Choroid plexus epithelial cell (primary cell): Measurements from ENCODE around the gene OVCA2.
A peak's percentile ranks its signal among the peaks of the same experiment; 100 is the strongest.

Source experiments
- DNase-seq: peaks from one replicate; pipeline ENCODE4 v3.0.0-alpha.2; 2010; ENCODE audit warnings: low read depth
- H3K4me3 ChIP-seq: 2 replicates; pipeline ENCODE4 v1.5.1; 2011; ENCODE audit warnings: low read depth, mild to moderate bottlenecking, control low read depth, low read length, moderate library complexity
- TF ChIP-seq, protein P1 (sequence below): conservative IDR thresholded peaks from 2 replicates; pipeline ENCODE4 v1.5.1; 2011; ENCODE audit warnings: low read depth, mild to moderate bottlenecking, control low read depth, inconsistent platforms, low read length, moderate library complexity

OVCA2 gene

DNA sequence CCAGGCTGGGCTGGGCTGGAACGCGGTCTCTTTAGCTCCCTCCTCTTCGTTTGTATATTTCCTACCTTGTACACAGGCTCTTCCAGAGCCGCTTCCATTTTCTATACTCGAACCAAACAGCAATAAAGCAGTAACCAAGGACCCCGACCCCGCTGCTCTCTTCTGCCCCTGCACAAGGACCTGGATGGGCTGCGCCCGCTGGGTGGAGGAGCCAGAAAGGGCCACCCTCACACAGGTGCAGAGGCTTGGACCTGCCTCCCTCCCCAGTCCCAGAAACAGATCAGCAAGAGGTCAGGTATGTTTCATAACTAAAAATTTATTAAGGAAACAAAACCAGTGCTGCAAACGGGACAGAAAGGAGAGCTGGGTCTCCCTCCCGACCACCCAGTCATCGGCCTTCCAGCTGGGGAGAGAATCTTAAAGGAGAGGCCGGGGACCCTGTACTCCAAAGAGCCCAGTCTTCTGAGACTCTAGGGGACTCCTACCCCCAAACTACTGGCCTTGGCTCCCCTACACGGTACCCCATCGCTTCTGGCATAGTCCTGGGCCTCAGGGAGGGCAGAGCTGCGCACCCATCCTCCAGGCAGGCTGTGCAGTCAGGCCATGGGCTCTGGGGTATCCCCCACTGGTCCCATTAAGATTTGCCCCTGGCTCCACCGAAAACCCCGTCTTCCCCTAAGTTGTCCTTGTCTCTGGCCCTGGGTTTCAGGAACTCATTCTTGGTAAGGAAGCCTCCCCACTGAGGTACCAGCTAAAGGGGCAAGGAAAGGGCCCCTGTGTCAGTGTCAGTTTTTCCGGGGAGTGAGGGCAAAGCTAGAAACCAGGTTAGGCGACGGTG, 17.9 kb downstream of the OVCA2 start:
- H3K4me3 ChIP-seq, result peak overlapping the region; percentile 79
- TF ChIP-seq, protein P1, sequence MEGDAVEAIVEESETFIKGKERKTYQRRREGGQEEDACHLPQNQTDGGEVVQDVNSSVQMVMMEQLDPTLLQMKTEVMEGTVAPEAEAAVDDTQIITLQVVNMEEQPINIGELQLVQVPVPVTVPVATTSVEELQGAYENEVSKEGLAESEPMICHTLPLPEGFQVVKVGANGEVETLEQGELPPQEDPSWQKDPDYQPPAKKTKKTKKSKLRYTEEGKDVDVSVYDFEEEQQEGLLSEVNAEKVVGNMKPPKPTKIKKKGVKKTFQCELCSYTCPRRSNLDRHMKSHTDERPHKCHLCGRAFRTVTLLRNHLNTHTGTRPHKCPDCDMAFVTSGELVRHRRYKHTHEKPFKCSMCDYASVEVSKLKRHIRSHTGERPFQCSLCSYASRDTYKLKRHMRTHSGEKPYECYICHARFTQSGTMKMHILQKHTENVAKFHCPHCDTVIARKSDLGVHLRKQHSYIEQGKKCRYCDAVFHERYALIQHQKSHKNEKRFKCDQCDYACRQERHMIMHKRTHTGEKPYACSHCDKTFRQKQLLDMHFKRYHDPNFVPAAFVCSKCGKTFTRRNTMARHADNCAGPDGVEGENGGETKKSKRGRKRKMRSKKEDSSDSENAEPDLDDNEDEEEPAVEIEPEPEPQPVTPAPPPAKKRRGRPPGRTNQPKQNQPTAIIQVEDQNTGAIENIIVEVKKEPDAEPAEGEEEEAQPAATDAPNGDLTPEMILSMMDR, result no peak
- peak; percentile 38 for DNase-seq

DNA sequence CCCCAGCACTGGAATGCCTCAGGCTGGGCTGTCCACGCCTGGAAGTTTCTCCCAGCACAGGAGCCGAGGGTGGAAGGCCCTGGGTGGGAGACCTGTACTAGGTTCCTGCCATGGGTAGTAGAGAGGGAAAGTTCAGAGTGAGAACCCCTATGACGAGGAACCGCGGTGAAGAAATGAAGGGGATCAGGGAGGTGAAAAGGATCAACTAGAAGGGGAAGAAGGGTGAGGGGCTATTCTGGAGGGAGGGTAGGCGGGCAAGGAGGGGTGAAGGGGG, 18.5 kb downstream of the OVCA2 start:
- TF ChIP-seq, protein P1, result no peak
- DNase-seq, result no peak
- peak overlapping the region; percentile 79 for H3K4me3 ChIP-seq

DNA sequence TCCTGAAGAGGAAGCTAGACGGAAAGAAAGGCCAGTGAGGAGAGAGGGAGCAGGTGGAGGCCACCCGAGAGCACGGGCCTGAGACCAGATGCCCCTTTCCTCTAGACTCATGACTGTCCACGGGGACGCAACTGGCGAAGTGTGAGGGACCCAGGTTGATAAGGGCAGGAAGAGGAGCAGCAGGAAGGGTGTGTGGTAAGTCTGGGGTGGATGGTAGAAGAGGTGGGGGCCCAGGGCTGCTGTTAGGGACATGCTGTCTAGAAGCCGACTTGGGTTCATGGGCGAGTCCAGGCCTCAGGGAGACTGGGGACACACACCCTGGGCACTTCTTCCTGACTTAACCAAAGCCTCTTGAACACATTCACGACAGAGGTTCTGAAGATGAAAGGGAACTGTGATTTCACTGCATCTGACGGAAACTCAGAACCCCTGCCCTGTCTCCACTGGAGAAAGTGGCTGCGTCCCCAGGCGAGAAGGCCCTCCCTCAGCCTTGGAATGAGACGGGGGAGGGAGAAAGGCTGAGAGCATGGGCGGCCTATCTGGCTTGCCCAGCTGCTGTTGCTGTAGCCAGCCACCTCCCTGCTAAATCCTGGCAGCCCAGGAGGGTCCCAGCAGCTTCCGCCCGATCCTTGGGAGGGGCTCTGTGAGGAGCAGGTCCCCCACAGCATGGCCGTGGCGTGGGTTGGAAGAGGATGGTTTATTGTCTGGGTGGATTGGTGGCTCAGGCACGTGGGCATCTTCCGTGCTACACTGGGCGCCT, 19.0 kb downstream of the OVCA2 start:
- H3K4me3 ChIP-seq, result peak overlapping the region; percentile 79
- peak; percentile 76 for DNase-seq
- TF ChIP-seq, protein P1, result no peak

DNA sequence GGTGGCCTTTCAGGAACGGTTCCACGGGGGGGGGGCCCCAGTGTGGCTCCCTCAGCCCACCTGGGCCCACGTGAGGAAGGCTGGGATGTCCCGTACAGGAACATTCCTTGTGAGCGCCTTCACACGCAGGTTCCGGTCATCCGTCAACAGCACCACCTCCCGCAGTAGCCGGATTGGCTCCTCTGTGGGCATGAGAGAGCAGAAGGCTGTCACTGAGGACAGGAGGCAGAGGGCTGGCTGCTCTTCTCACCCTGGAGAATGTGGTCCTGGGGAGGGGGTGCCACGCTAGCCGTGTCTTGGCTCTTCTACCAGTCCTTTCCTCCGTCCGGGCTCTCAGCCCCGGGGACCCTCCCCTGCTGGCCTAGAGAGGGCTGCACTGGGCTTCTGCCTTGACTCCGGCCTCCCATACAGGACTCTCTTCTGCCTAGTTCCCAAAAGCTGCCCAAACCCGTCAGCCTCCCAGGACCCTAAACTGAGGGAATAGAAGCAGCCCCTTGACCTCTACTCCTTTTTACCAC, 19.7 kb downstream of the OVCA2 start:
- DNase-seq, result peak; percentile 62
- no peak overlapping the region for H3K4me3 ChIP-seq
- TF ChIP-seq, protein P1, result no peak

DNA sequence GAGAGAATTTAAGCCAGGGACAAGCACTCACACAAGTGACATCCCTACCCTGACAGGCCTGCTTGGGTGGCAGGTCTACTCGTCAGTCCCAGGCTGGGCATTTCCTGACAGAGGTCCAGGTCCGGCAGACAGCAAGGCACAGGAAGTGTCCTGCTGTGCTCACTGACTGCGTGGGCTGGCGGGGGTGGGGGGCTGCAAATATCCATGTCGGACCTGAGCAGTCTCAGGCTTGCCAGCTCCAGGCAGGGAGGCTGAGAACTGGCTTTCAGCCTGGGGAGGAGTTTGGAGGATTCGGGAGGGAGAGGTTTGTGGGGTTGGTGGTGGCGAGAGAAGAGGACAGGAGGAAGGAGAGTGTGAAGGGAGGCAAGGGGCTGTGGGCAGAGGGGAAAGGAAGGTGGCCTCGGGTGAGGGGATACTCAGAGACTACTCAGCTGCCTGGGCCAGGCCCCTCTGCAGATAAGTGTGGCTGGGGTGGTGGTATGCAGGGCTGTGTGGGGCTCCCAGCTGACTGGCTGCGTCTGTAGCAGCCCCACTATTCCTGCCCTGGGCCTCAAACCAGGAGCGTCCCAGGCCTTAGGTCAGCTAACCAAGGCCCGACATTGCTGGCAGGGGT, 20.9 kb downstream of the OVCA2 start:
- peak; percentile 77 for DNase-seq
- peak overlapping the region; percentile 11 for H3K4me3 ChIP-seq
- TF ChIP-seq, protein P1, result no peak

DNA sequence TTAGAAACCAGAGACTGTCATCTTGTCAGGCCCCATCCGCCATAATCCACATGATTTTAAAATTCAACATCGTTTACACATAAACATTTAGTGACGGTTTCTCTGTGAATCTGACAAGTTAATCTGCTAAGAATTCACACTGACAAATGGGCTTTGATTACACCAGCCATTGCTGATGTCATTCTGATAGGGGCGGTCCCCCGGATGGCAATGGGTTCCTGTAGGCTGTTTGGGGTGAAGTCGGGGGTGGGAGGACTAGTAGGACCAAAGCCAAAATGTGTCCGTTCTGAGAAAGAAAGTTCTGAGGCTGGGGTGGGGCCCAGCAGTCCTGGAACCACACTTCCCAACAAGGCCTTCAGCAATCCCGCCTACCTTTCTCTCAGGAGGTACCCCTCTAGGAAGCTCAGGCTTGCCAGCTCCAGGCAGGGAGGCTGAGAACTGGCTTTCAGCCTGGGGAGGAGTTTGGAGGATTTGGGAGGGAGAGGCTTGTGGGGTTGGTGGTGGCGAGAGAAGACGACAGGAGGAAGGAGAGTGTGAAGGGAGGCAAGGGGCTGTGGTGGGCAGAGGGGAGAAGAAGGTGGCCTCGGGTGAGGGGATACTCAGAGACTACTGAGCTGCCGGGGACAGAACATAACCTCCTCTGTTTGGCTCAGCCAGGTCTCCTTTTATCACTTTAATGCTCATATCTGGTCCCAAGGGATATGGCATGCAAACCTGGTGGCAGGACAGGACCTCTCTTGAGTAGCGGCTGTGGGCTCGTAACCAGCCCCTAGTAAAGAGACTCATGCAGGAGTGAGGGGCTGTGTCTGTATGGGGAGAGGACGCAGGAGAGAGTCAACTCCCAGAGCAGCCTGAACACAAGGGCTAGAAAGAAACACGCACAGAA, 21.7 kb downstream of the OVCA2 start:
- DNase-seq, result peak; percentile 87
- no peak overlapping the region for H3K4me3 ChIP-seq
- TF ChIP-seq, protein P1, result no peak
